ENCODE data around the gene SHMT2. TPM values are rescaled to one million over a fixed set of nuclear protein-coding genes. Genes with fewer than 3 reads are reported as not detected.

The SHMT2 gene
- total RNA-seq, 1 donor: 303 TPM

DNA sequence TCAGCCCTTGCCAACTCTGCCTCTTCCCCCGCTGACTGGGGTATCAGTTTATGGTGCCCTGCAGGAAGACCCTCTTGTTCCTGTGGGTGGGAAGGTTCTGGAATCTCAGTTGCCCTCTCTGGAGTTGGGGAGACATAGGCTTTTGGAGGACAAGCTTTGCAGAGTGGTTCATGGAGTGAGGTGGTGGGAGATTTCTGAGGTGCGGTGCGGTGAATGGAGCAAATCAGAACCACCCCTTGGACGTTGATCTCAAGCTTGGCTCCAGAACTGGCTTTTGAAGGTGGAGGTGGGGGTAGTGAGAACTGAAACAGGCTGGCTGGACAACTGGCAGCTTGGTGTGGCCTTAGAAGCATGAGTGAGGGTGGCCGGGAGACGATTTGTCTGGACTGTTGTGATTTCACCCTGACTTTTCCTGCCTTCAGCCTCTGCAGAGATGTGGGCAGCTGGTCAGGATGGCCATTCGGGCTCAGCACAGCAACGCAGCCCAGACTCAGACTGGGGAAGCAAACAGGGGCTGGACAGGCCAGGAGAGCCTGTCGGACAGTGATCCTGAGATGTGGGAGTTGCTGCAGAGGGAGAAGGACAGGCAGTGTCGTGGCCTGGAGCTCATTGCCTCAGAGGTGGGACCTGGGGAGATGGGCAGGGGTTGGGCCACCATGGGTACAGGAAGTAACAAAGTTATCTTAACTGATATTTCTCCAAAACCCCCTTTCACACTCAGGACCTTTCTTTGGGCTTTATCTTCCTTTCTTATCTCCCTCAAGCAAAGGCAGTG is 1.1 kb downstream of the SHMT2 start:
- peak; percentile 48 for DNase-seq (ENCODE audit: low read depth)

DNA sequence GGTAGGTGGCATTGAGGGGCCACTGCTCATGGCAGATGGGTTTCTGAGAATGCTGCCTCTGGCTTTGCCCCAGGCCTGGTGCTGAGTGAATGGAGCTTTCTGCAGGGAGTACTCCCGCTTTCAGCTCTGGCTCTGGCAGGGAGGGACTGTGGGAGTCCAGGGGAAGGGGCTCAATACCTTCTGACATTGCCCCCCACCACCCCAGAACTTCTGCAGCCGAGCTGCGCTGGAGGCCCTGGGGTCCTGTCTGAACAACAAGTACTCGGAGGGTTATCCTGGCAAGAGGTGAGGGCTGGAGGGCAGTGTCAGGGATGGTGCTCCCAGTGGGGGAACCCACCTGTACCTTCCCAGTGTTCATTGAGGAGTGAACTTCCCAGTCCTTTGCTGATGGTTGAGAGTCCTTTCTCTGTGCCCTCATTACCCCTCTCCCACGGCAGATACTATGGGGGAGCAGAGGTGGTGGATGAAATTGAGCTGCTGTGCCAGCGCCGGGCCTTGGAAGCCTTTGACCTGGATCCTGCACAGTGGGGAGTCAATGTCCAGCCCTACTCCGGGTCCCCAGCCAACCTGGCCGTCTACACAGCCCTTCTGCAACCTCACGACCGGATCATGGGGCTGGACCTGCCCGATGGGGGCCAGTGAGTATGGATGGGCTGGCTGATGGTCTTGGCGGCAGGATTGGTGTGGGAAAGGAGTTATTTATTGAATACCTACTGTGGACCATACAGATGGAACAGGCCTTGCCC is 1.9 kb downstream of the SHMT2 start:
- DNase-seq (ENCODE audit: low read depth): no peak
- TF ChIP-seq, protein P1, sequence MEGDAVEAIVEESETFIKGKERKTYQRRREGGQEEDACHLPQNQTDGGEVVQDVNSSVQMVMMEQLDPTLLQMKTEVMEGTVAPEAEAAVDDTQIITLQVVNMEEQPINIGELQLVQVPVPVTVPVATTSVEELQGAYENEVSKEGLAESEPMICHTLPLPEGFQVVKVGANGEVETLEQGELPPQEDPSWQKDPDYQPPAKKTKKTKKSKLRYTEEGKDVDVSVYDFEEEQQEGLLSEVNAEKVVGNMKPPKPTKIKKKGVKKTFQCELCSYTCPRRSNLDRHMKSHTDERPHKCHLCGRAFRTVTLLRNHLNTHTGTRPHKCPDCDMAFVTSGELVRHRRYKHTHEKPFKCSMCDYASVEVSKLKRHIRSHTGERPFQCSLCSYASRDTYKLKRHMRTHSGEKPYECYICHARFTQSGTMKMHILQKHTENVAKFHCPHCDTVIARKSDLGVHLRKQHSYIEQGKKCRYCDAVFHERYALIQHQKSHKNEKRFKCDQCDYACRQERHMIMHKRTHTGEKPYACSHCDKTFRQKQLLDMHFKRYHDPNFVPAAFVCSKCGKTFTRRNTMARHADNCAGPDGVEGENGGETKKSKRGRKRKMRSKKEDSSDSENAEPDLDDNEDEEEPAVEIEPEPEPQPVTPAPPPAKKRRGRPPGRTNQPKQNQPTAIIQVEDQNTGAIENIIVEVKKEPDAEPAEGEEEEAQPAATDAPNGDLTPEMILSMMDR (IDR thresholded peaks at IDR 0.05; ENCODE audit: insufficient read depth, low read length): no peak

More for the DNA sequence above, 1.1 kb downstream of the SHMT2 start:
- TF ChIP-seq, protein P1 (IDR thresholded peaks at IDR 0.05; ENCODE audit: insufficient read depth, low read length): no peak
- H3K4me3 ChIP-seq (ENCODE audit: low read depth, low read length): peak overlapping the region; percentile 93

DNA sequence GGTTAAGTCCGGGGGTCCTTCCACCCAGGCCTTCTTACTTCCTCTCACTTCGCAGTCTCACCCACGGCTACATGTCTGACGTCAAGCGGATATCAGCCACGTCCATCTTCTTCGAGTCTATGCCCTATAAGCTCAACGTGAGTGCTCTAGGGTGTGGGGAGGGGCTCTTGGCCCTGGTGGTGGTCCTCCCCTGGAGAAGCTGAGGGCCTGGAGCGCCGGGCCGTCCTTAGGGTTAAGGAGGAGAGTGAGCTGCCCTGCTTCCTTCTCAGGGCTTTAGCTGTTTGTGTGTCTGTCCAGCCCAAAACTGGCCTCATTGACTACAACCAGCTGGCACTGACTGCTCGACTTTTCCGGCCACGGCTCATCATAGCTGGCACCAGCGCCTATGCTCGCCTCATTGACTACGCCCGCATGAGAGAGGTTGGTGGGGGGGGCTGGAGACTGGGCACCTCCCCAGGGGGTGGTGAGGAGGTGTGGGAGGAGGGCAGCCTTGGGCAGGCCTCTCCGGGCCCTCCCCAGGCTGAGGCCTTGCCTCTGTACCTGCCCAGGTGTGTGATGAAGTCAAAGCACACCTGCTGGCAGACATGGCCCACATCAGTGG is 2.7 kb downstream of the SHMT2 start:
- no peak for DNase-seq (ENCODE audit: low read depth)
- peak overlapping the region; percentile 93 for H3K4me3 ChIP-seq (ENCODE audit: low read depth, low read length)
- TF ChIP-seq, protein P1 (IDR thresholded peaks at IDR 0.05; ENCODE audit: insufficient read depth, low read length): no peak

More for the DNA sequence above, 1.9 kb downstream of the SHMT2 start:
- peak overlapping the region; percentile 93 for H3K4me3 ChIP-seq (ENCODE audit: low read depth, low read length)

DNA sequence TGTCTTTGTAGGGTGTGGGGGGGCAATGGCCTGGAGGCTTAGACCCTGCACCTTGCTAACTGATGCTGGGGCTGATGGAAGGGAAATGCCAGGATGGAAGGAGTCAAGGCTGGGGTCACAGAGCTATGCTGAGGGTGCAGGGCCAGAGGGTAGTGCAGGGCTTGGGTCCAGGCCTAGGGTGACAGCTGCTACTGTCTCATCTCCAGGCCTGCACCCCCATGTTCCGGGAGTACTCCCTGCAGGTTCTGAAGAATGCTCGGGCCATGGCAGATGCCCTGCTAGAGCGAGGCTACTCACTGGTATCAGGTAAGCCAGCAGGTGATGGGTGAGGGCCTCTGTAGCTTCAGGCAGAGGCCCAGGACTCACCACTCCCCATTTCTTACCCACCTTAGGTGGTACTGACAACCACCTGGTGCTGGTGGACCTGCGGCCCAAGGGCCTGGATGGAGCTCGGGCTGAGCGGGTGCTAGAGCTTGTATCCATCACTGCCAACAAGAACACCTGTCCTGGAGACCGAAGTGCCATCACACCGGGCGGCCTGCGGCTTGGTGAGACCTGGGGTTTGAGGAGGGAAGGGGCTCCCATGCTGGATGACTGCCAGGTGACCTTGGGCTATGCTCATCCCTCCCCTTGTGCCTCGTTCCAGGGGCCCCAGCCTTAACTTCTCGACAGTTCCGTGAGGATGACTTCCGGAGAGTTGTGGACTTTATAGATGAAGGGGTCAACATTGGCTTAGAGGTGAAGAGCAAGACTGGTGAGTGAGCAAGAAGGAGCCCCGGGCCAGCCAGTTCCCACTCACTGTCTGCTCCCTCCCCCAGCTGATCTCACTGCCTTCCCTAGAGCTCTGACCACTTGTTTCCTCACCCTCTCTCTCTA is 4.1 kb downstream of the SHMT2 start:
- TF ChIP-seq, protein P1 (IDR thresholded peaks at IDR 0.05; ENCODE audit: insufficient read depth, low read length): no peak
- DNase-seq (ENCODE audit: low read depth): peak; percentile 83
- no peak overlapping the region for H3K4me3 ChIP-seq (ENCODE audit: low read depth, low read length)

DNA sequence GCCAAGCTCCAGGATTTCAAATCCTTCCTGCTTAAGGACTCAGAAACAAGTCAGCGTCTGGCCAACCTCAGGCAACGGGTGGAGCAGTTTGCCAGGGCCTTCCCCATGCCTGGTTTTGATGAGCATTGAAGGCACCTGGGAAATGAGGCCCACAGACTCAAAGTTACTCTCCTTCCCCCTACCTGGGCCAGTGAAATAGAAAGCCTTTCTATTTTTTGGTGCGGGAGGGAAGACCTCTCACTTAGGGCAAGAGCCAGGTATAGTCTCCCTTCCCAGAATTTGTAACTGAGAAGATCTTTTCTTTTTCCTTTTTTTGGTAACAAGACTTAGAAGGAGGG is 4.7 kb downstream of the SHMT2 start:
- H3K4me3 ChIP-seq (ENCODE audit: low read depth, low read length): no peak overlapping the region
- TF ChIP-seq, protein P1 (IDR thresholded peaks at IDR 0.05; ENCODE audit: insufficient read depth, low read length): no peak
- DNase-seq (ENCODE audit: low read depth): no peak

DNA sequence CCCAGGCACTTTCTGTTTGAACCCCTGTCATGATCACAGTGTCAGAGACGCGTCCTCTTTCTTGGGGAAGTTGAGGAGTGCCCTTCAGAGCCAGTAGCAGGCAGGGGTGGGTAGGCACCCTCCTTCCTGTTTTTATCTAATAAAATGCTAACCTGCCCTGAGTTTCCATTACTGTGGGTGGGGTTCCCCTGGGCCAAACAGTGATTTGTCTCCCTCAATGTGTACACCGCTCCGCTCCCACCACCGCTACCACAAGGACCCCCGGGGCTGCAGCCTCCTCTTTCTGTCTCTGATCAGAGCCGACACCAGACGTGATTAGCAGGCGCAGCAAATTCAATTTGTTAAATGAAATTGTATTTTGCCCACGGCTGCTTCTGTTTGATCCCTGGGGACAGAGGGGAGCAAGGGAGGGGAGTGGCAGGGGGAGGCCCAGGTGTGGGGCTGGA is 5.1 kb downstream of the SHMT2 start:
- TF ChIP-seq, protein P1 (IDR thresholded peaks at IDR 0.05; ENCODE audit: insufficient read depth, low read length): no peak
- no peak for DNase-seq (ENCODE audit: low read depth)

More for the DNA sequence above, 5.1 kb downstream of the SHMT2 start:
- H3K4me3 ChIP-seq (ENCODE audit: low read depth, low read length): no peak overlapping the region

Data from fibroblast of the aortic adventitia (primary cell).